ENCODE measurements around the gene RAPGEF2.
A peak's percentile ranks its signal among the peaks of the same experiment; 100 is the strongest.
"Not testable (repeated sequence)": the region's sequence is repeated elsewhere in the genome, so short reads cannot be mapped to it uniquely, and the experiment has no call there.

Gene RAPGEF2

GRCh38 chr4:159240687-159241086 lies 137.8 kb downstream of the RAPGEF2 start:
- no peak for DNase-seq

GRCh38 chr4:159242427-159242826 lies 139.5 kb downstream of the RAPGEF2 start:
- no peak for DNase-seq

GRCh38 chr4:159248384-159249178 lies 145.7 kb downstream of the RAPGEF2 start:
- DNase-seq = peak in 1 of 14 donors; percentile 67

- DNase-seq = peak in 1 of 14 donors; percentile 2
These were observed 148.0 kb downstream of the RAPGEF2 start for GRCh38 chr4:159250751-159251325.

- DNase-seq = not testable (repeated sequence)
These were observed 148.7 kb downstream of the RAPGEF2 start for GRCh38 chr4:159251580-159251979.

- no peak for DNase-seq
These were observed 149.6 kb downstream of the RAPGEF2 start for GRCh38 chr4:159252491-159252890.

GRCh38 chr4:159256037-159256436 lies 153.2 kb downstream of the RAPGEF2 start:
- no peak for DNase-seq

- DNase-seq = no peak
These were observed 156.1 kb downstream of the RAPGEF2 start for GRCh38 chr4:159258889-159259560.

GRCh38 chr4:159264057-159264456 lies 161.2 kb downstream of the RAPGEF2 start:
- DNase-seq = no peak

GRCh38 chr4:159266981-159267868 lies 164.3 kb downstream of the RAPGEF2 start:
- DNase-seq = peak in 8 of 14 donors; percentile 25 to 76 (median 48)

GRCh38 chr4:159267869-159268285 lies 165.0 kb downstream of the RAPGEF2 start:
- peak in 1 of 14 donors; percentile 71 for DNase-seq

- peak in 1 of 14 donors; percentile 25 for DNase-seq
These were observed 165.7 kb downstream of the RAPGEF2 start for GRCh38 chr4:159268607-159269006.

- peak in 1 of 14 donors; percentile 29 for DNase-seq
These were observed 166.2 kb downstream of the RAPGEF2 start for GRCh38 chr4:159269116-159269515.

GRCh38 chr4:159269956-159270355 lies 167.1 kb downstream of the RAPGEF2 start:
- peak in 1 of 14 donors; percentile 19 for DNase-seq

GRCh38 chr4:159271856-159272255 lies 169.0 kb downstream of the RAPGEF2 start:
- DNase-seq = peak in 2 of 14 donors; percentile 13 to 25

GRCh38 chr4:159272273-159273140 lies 169.6 kb downstream of the RAPGEF2 start:
- peak in 1 of 14 donors; percentile 18 for DNase-seq

GRCh38 chr4:159273141-159273438 lies 170.2 kb downstream of the RAPGEF2 start:
- peak in 1 of 14 donors; percentile 23 for DNase-seq

- DNase-seq = no peak
These were observed 171.0 kb downstream of the RAPGEF2 start for GRCh38 chr4:159273841-159274240.

GRCh38 chr4:159278399-159278798 lies 175.5 kb downstream of the RAPGEF2 start:
- DNase-seq = no peak

GRCh38 chr4:159279084-159279483 lies 176.2 kb downstream of the RAPGEF2 start:
- no peak for DNase-seq

GRCh38 chr4:159280442-159281172 lies 177.7 kb downstream of the RAPGEF2 start:
- no peak for DNase-seq
